DMS 273 (cell line): ENCODE data around the gene COL23A1.

Experiments
- DNase-seq: peaks from one replicate; lab custom pipeline; 2025; ENCODE audit not compliant: unreplicated experiment; lab: John Stamatoyannopoulos, UW

Gene COL23A1

GRCh38 chr5:178463321-178464155, 126.7 kb downstream of the COL23A1 start:
- no peak for DNase-seq

DNA sequence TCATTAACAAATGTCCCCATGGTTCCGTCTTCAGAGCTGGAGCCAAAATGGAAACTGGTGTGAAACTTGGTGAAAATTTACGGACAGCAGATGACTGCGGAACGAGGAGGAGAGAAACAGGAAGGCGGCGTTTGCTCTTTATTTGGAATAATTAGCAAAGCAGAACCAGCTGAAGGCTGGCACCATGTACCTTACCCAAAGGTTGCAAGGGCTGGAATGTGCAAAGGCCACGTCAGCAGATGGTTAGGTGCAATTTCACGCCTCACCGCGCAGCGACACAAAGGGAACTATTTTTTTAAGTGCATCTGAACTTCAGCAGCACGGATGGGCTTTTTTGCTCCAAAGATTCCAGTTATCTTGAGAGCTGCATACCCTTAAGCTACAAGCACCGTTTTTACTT, 127.4 kb downstream of the COL23A1 start:
- no peak for DNase-seq

DNA sequence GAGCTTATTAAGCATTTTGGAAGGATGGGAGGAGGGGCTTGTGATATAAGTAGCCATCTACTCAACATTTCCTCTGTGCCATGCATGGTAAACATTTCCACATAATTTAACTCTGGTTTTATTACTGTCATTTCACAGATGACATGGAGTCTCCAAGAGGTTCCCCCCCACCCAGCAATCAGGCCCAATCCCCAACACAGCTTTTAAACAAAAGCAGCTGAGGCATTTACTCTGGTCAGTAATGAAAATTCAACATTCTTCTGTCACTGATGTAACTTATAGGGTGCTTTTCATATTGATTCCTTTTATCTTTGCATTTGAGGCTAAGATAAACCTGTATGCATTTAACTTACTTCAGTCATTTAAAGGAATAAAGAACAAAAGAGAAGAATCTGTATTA, 128.1 kb downstream of the COL23A1 start:
- DNase-seq: no peak

DNA sequence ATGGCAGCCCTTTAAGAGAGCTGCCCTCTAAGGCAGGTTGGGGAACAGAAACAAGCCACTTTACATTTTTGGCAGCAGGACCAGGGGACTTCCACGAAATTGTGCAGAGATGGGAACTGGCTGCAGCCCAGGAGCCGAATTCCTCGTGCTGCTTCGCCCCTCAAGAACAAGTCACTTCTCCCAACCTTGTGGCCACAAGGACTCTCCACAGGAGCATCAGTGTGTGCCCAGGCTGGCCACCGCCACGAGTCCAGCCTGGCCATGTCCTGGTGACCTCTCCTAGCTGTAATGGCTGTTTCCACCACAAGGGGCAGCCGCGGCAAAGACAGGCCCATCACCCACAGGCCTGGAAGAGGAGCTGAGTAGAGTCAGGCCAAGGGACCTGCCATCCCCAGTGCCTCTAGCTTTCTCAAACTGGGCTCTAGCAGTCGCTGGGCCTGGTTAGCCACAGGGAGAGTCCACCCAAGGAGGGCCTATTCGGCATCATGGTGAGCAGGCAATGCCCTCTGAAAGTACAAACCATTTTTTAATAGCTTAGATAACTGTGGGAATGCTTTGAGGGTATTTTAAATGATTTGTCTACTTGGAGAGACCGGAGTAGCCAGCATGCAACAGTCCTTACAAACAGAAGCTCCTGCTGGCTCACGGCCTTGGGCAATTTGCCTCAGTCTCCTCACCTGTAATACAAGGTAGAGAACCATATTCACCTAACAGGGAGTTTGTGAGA, 129.0 kb downstream of the COL23A1 start:
- peak; percentile 72 for DNase-seq

- no peak for DNase-seq
Observed at GRCh38 chr5:178460598-178460997, 129.6 kb downstream of the COL23A1 start.

- DNase-seq: no peak
Observed at GRCh38 chr5:178460174-178460573, 130.0 kb downstream of the COL23A1 start.

GRCh38 chr5:178458140-178458539, 132.1 kb downstream of the COL23A1 start:
- DNase-seq: no peak

DNA sequence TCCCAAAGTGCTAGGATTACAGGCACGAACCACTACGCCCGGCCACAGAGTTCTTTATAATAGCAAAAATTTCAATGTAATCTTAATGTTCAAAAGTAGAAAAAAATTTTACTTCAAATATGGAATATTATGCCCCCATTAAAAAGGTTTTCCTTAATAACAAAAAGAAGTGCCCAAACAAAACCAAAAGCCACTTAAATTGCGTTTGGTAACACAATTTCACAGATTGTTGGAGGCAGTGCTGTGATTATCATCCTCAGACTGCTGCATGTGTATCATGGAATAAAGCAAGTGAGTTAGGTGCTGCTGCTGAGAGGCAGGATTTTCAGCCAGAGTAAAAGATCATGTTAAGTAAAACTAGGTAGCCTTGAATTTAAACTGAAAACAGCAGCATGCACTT, 132.7 kb downstream of the COL23A1 start:
- no peak for DNase-seq

GRCh38 chr5:178455480-178455835, 134.7 kb downstream of the COL23A1 start:
- DNase-seq: no peak

GRCh38 chr5:178454821-178455479, 135.2 kb downstream of the COL23A1 start:
- DNase-seq: no peak

DNA sequence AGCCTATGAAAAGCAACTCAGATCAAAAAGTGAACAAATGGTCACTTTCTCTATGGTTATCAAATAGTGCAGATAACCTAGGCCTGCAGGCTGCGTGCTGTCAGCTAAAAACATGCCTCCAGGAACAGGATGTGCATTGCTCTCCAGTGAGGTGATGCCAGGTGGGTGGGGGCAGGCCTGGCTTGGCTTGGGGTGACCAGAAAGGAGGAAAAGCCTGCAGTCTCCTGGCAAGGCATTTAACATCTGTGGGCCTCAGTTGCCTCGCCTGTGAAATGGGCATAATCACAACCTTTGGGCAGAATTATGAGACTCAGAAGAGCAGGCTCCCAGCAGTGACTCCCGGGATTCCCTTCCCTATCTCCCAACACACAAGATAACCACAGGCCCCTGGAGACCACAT, 135.9 kb downstream of the COL23A1 start:
- DNase-seq: no peak

DNA sequence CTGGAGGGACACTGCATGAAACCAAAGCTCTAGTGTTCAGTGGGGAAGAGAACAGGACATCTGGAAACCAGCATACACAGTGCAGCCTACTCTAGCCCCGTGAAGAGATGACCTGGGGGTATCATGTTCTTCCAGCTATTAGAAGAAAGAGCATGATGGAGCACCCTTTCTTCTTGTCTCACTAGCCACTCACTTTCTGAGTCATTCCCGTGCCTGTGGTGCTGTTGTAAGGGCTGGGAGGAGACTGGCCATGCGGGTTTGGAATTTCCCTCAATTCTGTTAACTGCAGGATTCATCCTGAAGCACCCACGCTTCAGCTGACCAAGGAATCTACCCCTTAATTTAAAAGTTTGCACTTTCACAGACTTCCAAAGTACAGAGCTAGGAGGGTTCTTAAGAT, 137.0 kb downstream of the COL23A1 start:
- DNase-seq: no peak

DNA sequence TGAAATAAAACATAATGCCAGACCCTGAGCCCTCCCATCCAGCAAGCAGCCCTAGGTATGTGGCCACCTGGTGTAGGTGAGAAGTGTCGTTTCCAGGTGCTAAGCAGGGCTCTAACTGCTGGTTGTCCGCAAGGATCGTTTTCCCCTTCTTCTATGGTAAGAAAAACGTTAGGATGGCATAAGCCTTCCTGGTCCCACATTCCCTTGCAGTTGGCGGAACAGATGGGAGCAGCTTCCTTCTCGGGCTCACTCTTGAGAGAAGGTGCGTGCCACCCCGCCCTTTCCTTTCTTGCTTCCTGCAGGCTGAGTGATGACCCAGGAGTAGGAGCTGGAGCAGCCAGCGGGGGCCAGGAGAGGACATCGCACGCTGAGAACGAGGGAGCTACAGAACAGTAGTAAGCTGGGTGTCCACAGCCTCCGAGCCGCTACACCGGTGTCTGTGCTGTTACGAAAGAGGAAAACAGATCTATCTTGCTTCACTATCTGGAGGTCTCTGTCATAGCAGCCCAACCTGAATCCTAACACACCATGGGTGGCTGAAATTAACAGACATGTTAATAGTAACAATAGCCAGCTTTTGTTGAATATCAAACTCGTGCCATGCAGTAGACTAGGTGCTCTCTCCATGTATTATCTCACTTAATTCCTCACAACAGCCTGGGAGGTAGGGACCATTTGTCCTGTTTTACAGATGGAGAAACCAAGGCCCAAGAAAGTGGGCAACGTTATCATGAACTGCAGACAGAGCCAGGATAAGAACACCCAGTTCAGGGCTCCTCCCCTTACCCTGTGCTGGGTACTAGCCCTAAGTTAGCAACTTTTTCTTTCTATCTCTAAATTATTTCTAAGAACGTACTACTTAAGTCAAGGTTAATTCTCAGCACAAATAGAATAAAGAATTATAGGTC, 139.8 kb downstream of the COL23A1 start:
- no peak for DNase-seq

- no peak for DNase-seq
Observed at GRCh38 chr5:178449163-178450070, 140.8 kb downstream of the COL23A1 start.

DNA sequence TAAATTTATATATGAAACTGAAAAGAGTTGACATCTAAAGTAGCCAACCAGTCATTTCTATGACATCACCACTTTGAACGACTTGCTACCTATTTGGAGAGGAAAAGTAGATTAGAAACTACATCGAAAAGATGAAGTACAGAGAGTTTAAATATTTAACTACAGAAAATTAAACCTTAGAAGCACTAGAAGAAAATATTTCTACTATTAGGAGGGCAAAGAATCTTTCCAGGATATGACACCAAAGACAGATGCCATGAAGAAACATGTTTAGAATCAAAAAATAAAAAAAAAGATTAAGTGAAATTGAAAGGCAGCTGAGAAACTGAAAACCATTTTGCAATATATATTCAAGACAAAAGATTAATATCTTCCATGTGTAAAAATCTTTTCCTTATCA, 144.7 kb downstream of the COL23A1 start:
- no peak for DNase-seq

- no peak for DNase-seq
Observed at GRCh38 chr5:178442405-178443257, 147.6 kb downstream of the COL23A1 start.

DNA sequence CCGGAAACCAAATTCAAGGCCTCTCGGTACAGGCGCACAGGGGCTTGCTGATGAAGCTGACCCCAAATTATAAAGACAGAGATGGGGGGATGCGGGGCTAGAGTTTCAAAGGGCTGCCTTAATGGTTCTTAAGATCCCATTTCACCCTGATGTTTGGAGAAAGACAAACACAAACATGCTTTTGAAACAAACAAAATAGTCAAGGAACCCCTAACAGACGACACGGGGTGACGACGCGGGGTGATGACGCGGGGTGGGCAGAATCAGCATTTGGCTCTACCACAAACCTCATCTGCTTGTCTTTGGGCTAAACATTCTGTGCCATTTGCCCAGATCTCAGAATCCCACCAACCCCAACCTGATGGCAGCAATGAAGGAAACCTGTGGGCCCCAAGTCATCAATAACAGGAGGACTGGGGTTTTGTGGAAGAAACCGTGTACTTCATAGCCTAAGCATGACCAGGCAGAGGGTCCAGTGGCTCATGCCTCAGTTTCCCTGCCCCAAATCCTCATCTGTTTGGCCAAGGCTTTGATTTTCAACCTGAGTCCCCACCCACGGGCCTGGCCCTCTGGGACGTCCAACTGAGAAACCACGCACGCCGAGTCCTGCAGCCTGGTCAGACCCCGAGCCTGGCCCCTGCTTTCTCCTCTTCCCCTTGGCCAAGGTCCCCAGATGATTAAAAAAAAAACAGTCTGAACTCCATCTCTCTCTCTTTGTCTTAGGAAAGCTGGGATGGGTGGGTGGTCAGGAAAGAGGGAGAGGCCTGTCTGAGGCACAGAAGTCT, 148.5 kb downstream of the COL23A1 start:
- DNase-seq: no peak

DNA sequence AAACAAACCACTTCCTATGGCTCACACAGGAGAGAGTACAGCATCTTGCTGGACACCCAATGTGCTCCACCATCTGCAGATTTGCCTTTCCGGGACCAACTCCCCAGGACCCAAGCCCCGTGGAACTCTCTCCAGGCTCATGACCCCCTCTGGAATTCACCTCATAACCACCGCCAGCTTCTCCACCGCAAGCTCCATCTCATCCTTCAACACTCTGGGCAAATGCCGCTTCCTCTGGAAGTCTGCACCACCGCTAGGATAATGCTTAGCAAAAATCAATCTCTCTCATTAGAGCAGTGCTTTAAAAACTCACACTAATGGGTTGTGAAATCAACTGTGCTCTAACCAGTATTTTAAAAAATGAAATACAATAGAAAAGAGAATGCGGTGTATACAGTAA, 150.0 kb downstream of the COL23A1 start:
- DNase-seq: no peak
